Esophagus muscularis mucosa (tissue), 4 donors: ENCODE measurements around the gene KRT82.
A peak's percentile ranks its signal among the peaks of the same experiment; 100 is the strongest.

ENCODE experiments used
- CTCF ChIP-seq, 3 experiments: fragments of 200-600 bp in 2 of 3; fragments of 450-650 bp in 1 of 3; sonication (generic) in 2 of 3; IDR thresholded peaks; one replicate each; pipeline ENCODE4 v1.5.1; 2017 to 2019; ENCODE audit warnings: antibody characterized with exemption in 3 of 3, mild to moderate bottlenecking in 2 of 3, moderate library complexity in 1 of 3
- EP300 ChIP-seq: sonication (generic); formaldehyde crosslinking; IDR thresholded peaks from one replicate; pipeline ENCODE4 v1.6.1; 2017; ENCODE audit warnings: antibody characterized with exemption
- POLR2A ChIP-seq: fragments of 450-650 bp; IDR thresholded peaks from one replicate; pipeline ENCODE4 v1.6.1; 2017; ENCODE audit warnings: antibody characterized with exemption, moderate library complexity, mild to moderate bottlenecking, low read depth

- no peak for TF ChIP-seq POLR2A
- TF ChIP-seq CTCF (IDR thresholded peaks at IDR 0.05) = peak; percentile 64 to 84 (median 75)
- no peak for TF ChIP-seq EP300
Observed at GRCh38 chr12:52372216-52373154, 33.6 kb downstream of the KRT82 start.
